GM23248 (cell line): ENCODE data around the gene LRMDA. TPM values are rescaled to one million over a fixed set of nuclear protein-coding genes. Genes with fewer than 3 reads are reported as not detected.

ENCODE experiments used
- DNase-seq: peaks from one replicate; pipeline ENCODE4 v3.0.0-alpha.2; 2015
- H2AFZ ChIP-seq: fragments of 200-600 bp; sonication (generic); 2 replicates; pipeline ENCODE4 v1.6.1; 2016; ENCODE audit warnings: antibody characterized with exemption
- H3F3A ChIP-seq: fragments of 200-600 bp; sonication (generic); 2 replicates; pipeline ENCODE4 v1.6.1; 2016; ENCODE audit warnings: mild to moderate bottlenecking, antibody characterized with exemption, mixed run types; ENCODE audit not compliant: insufficient read depth
- H3K27ac ChIP-seq: fragments of 200-600 bp; sonication (generic); 2 replicates; pipeline ENCODE4 v1.5.1; 2016; ENCODE audit warnings: mild to moderate bottlenecking
- H3K27me3 ChIP-seq: fragments of 200-600 bp; sonication (generic); replicated peaks from 2 replicates; pipeline ENCODE4 v1.6.1; 2016; ENCODE audit warnings: mild to moderate bottlenecking; ENCODE audit not compliant: insufficient read depth
- H3K36me3 ChIP-seq: fragments of 200-600 bp; sonication (generic); 2 replicates; pipeline ENCODE4 v1.6.1; 2016; ENCODE audit warnings: low read depth, mild to moderate bottlenecking
- H3K4me1 ChIP-seq: fragments of 200-600 bp; sonication (generic); 2 replicates; pipeline ENCODE4 v1.6.1; 2016; ENCODE audit warnings: mild to moderate bottlenecking; ENCODE audit not compliant: insufficient read depth
- H3K4me2 ChIP-seq: fragments of 200-600 bp; sonication (generic); one replicate; pipeline ENCODE4 v1.6.1; 2016; ENCODE audit warnings: mild to moderate bottlenecking; ENCODE audit not compliant: unreplicated experiment
- H3K4me3 ChIP-seq: fragments of 200-600 bp; sonication (generic); 2 replicates; pipeline ENCODE4 v1.5.1; 2016; ENCODE audit warnings: mild to moderate bottlenecking
- H3K79me2 ChIP-seq: fragments of 200-600 bp; sonication (generic); 2 replicates; pipeline ENCODE4 v1.6.1; 2016; ENCODE audit warnings: mild to moderate bottlenecking; ENCODE audit not compliant: insufficient read depth
- H3K9ac ChIP-seq: fragments of 200-600 bp; sonication (generic); 2 replicates; pipeline ENCODE4 v1.6.1; 2016; ENCODE audit warnings: mild to moderate bottlenecking
- H3K9me2 ChIP-seq: fragments of 200-600 bp; sonication (generic); 2 replicates; pipeline ENCODE4 v1.6.1; 2016; ENCODE audit warnings: mixed run types, mild to moderate bottlenecking, moderate library complexity; ENCODE audit not compliant: insufficient read depth
- H3K9me3 ChIP-seq: fragments of 200-600 bp; sonication (generic); one replicate; pipeline ENCODE4 v1.6.1; 2017; ENCODE audit warnings: low read depth
- H4K20me1 ChIP-seq: fragments of 200-600 bp; sonication (generic); 2 replicates; pipeline ENCODE4 v1.6.0; 2016; ENCODE audit not compliant: insufficient read depth
- EZH2 ChIP-seq: fragments of 200-600 bp; sonication (generic); IDR thresholded peaks from 2 replicates; pipeline ENCODE4 v1.6.1; 2018; ENCODE audit warnings: antibody characterized with exemption, mild to moderate bottlenecking; ENCODE audit not compliant: insufficient read depth, poor library complexity, severe bottlenecking
- EZH2phosphoT487 ChIP-seq: fragments of 200-600 bp; sonication (generic); IDR thresholded peaks from 2 replicates; pipeline ENCODE4 v1.6.1; 2018; ENCODE audit warnings: antibody characterized with exemption, moderate library complexity, mild to moderate bottlenecking, low read depth; ENCODE audit not compliant: insufficient read depth
- WGBS, 2 experiments: methylation state at CpG; one replicate each; pipeline ENCODE4 v1.1.6; 2015 to 2017; ENCODE audit warnings: low lambda C conversion rate in 2 of 2, low coverage in 1 of 2; ENCODE audit errors: missing lambda C conversion rate in 2 of 2; 5-methylcytosine and 5-hydroxymethylcytosine counted together
- in situ Hi-C: fragments of 300-500 bp; cut with MboI; formaldehyde crosslinking; loops from 2 replicates; pipeline ENCODE4 v1.15.0; 2020
- polyA plus RNA-seq: library from polyadenylated mRNA; unstranded; fragments of >200 nt; fragmentation: Nextera tagmentation; extraction: Ambion mirVana; gene quantifications from 2 replicates; pipeline ENCODE4 v1.2.1, GENCODE V29; 2016
- total RNA-seq: library from RNA; depleted of rRNA; stranded (reverse); fragments of >200 nt; shearing (Covaris generic); gene quantifications from 2 replicates; pipeline ENCODE4 v1.2.3, GENCODE V29; 2014

The LRMDA gene
- total and polyA plus RNA-seq, 2 experiments from 2014 or later = 2.6 TPM; not detected in 1

GRCh38 chr10:75553550-75553949 lies 122.1 kb downstream of the LRMDA start:
- WGBS, 2 experiments = 97 to 100% methylated on average over 1 of the region's 1 CpG

GRCh38 chr10:75555323-75555722 lies 123.9 kb downstream of the LRMDA start:
- in situ Hi-C loops = no loop called here
- TF ChIP-seq EZH2 (no peak), EZH2phosphoT487 (no peak)
- Histone ChIP-seq H3K9me3 (no peaks in the 10 kb centered on the region), H4K20me1 (no peaks in the 10 kb centered on the region), H3K9me2 (no peaks in the 10 kb centered on the region), H2AFZ (no peak overlapping the region), H3K9ac (no peak overlapping the region), H3K27ac (no peak overlapping the region), H3K27me3 (no peaks in the 10 kb centered on the region), H3K36me3 (no peaks in the 10 kb centered on the region), H3K4me1 (no peaks in the 10 kb centered on the region), H3K4me2 (no peak overlapping the region), H3K4me3 (no peak overlapping the region), H3K79me2 (no peaks in the 10 kb centered on the region), H3F3A (no peaks in the 10 kb centered on the region)
- no peak for DNase-seq

More at GRCh38 chr10:75553550-75553949, 122.1 kb downstream of the LRMDA start:
- no peak for DNase-seq
- Histone ChIP-seq H3K36me3 (no peaks in the 10 kb centered on the region), H4K20me1 (no peaks in the 10 kb centered on the region), H3K27me3 (no peaks in the 10 kb centered on the region), H3K4me3 (no peak overlapping the region), H3K79me2 (no peaks in the 10 kb centered on the region), H3K9me2 (no peaks in the 10 kb centered on the region), H3K9me3 (no peaks in the 10 kb centered on the region), H3K4me2 (no peak overlapping the region), H3K9ac (no peak overlapping the region), H2AFZ (no peak overlapping the region), H3K27ac (no peak overlapping the region), H3F3A (peaks cover 4% of the 10 kb centered on the region; the same call in 1 of the 2 replicates), H3K4me1 (no peaks in the 10 kb centered on the region)
- in situ Hi-C loops = no loop called here
- TF ChIP-seq EZH2phosphoT487 = no peak
- no peak for TF ChIP-seq EZH2

GRCh38 chr10:75556320-75556719 lies 124.9 kb downstream of the LRMDA start:
- H3F3A ChIP-seq = no peaks in the 10 kb centered on the region
- no peaks in the 10 kb centered on the region for H3K36me3 ChIP-seq
- TF ChIP-seq EZH2phosphoT487 = no peak
- TF ChIP-seq EZH2 = no peak
- H4K20me1 ChIP-seq = no peaks in the 10 kb centered on the region
- no peak overlapping the region for H3K27ac ChIP-seq
- H3K9ac ChIP-seq = no peak overlapping the region
- WGBS, 2 experiments = 33 to 47% methylated on average over 2 of the region's 2 CpGs
- DNase-seq = no peak
- H3K79me2 ChIP-seq = no peaks in the 10 kb centered on the region
- no peaks in the 10 kb centered on the region for H3K9me3 ChIP-seq
- H3K9me2 ChIP-seq = no peaks in the 10 kb centered on the region
- in situ Hi-C loops = no loop called here
- no peak overlapping the region for H2AFZ ChIP-seq
- H3K27me3 ChIP-seq = no peaks in the 10 kb centered on the region
- H3K4me1 ChIP-seq = no peaks in the 10 kb centered on the region
- H3K4me3 ChIP-seq = no peak overlapping the region
- H3K4me2 ChIP-seq = no peak overlapping the region

GRCh38 chr10:75565286-75566251 lies 134.1 kb downstream of the LRMDA start:
- 60 to 61% methylated on average over 5 of the region's 5 CpGs for WGBS, 2 experiments
- no peaks in the 10 kb centered on the region for H3K4me1 ChIP-seq
- H3K4me3 ChIP-seq = no peak overlapping the region
- no peaks in the 10 kb centered on the region for H3K9me2 ChIP-seq
- DNase-seq = no peak
- H3K79me2 ChIP-seq = no peaks in the 10 kb centered on the region
- in situ Hi-C loops = no loop called here
- H3K4me2 ChIP-seq = no peak overlapping the region
- peaks cover 6% of the 10 kb centered on the region; the same call in 1 of the 2 replicates for H3K27me3 ChIP-seq
- H3F3A ChIP-seq = no peaks in the 10 kb centered on the region
- H3K36me3 ChIP-seq = no peaks in the 10 kb centered on the region
- no peaks in the 10 kb centered on the region for H3K9me3 ChIP-seq
- no peak for TF ChIP-seq EZH2phosphoT487
- no peak for TF ChIP-seq EZH2
- no peak overlapping the region for H2AFZ ChIP-seq
- H3K9ac ChIP-seq = no peak overlapping the region
- H4K20me1 ChIP-seq = no peaks in the 10 kb centered on the region
- no peak overlapping the region for H3K27ac ChIP-seq
